ENCODE results near the gene KLHDC7B. TPM values are rescaled to one million over a fixed set of nuclear protein-coding genes. Genes with fewer than 3 reads are reported as not detected.

Gene KLHDC7B
- total RNA-seq: 1 to 10 TPM; 2.3 TPM
- 5.6 TPM for polyA plus RNA-seq (2013, experiment 1 of 2)
- 5.7 TPM for polyA plus RNA-seq (2013, experiment 2 of 2)
- 1.5 to 19.6 (median 6.1) reads per million in 172 experiments for total RNA-seq

- ChIA-PET CTCF (interaction anchor here (0.7 to 3.0 kb wide), 4 partner anchors 15 to 72 kb away, joined by 3 to 22 read pairs (median 10); partner anchors contain the start of genes SCO2 and SYCE3), POLR2A (interaction anchor here (0.8 to 3.0 kb wide), 8 partner anchors 11 to 610 kb away, joined by 3 to 37 read pairs (median 8); partner anchors contain the start of genes CHKB, LMF2, NCAPH2 and SCO2)
- peak within 1 kb of the TSS; percentile 27 to 44 for H3K27ac ChIP-seq (ENCODE audit: low read depth in 1 of 2, low read length in 2 of 2)
- TF ChIP-seq CTCF (IDR thresholded peaks at IDR 0.05): no peak
- H3K4me1 ChIP-seq (ENCODE audit: insufficient read depth, low read length): peaks cover 67% of the 10 kb centered on the region
- Mint-ChIP-seq H3K27ac (peak within 1 kb of the TSS; percentile 83), H3K27me3 (no peaks in the 10 kb centered on the region), H3K36me3 (ENCODE audit: low read depth) (no peaks in the 10 kb centered on the region), H3K4me3 (peak within 1 kb of the TSS; percentile 74), H3K4me1 (ENCODE audit: low read depth) (peaks cover 43% of the 10 kb centered on the region), H3K9me3 (no peaks in the 10 kb centered on the region)
- peak within 1 kb of the TSS; percentile 41 for H3K4me3 ChIP-seq (ENCODE audit: low read length)
- intact Hi-C loops (cut with DNase I, micrococcal nuclease): loop anchor here (2.0 to 5.0 kb wide), 4 partner anchors 15 to 75 kb away; partner anchors contain the start of genes CHKB (in 1 of the 2), SYCE3 (in 1 of the 2) and TYMP (in 1 of the 2)
- DNase-seq (peak in 2 of 14 experiments; percentile 45 to 47), ATAC-seq (ENCODE audit: poor library complexity) (no peak)
- H3K27me3 ChIP-seq (ENCODE audit: control insufficient read depth in 1 of 2, insufficient read depth in 2 of 2, low read length in 2 of 2): no peaks in the 10 kb centered on the region
- no peaks in the 10 kb centered on the region for H3K9me3 ChIP-seq (ENCODE audit: control insufficient read depth in 1 of 2, insufficient read depth in 1 of 2, low read length in 2 of 2)
- no peaks in the 10 kb centered on the region for H3K36me3 ChIP-seq (ENCODE audit: insufficient read depth, low read length)
These were observed at the start of gene KLHDC7B for GRCh38 chr22:50545522-50546325. Gene KLHDC7B, plus strand, starts transcription at chr22:50545899. Its CDS starts 345 bp downstream, at chr22:50546244.

- ATAC-seq (ENCODE audit: poor library complexity) (no peak), DNase-seq (no peak)
- Mint-ChIP-seq H3K36me3 (ENCODE audit: low read depth) (peaks cover 2% of the 10 kb centered on the region), H3K4me1 (ENCODE audit: low read depth) (peaks cover 9% of the 10 kb centered on the region), H3K9me3 (no peaks in the 10 kb centered on the region), H3K27ac (no peak overlapping the region), H3K27me3 (no peaks in the 10 kb centered on the region), H3K4me3 (no peak overlapping the region)
- intact Hi-C loops (cut with DNase I, micrococcal nuclease): loop anchor here (2.0 to 5.0 kb wide), 4 partner anchors 38 to 245 kb away; partner anchors contain the start of gene HDAC10 (in 1 of the 2)
- ChIA-PET POLR2A (interaction anchor here (0.6 to 1.4 kb wide), 3 partner anchors 27 to 124 kb away, joined by 3 to 7 read pairs (median 3); no protein-coding TSS in a partner anchor), CTCF (interaction anchor here (1.4 to 2.4 kb wide), 6 partner anchors 18 to 221 kb away, joined by 4 to 21 read pairs (median 6); partner anchors contain the start of genes SCO2 and SYCE3)
- no peak for TF ChIP-seq CTCF (IDR thresholded peaks at IDR 0.05)
- peaks cover 5% of the 10 kb centered on the region for H3K4me1 ChIP-seq (ENCODE audit: insufficient read depth, low read length)
- H3K27ac ChIP-seq (ENCODE audit: low read depth in 1 of 2, low read length in 2 of 2): no peak overlapping the region
- H3K4me3 ChIP-seq (ENCODE audit: low read length): no peak overlapping the region
- H3K27me3 ChIP-seq (ENCODE audit: control insufficient read depth in 1 of 2, insufficient read depth in 2 of 2, low read length in 2 of 2): no peaks in the 10 kb centered on the region
- peaks cover under 1% of the 10 kb centered on the region for H3K36me3 ChIP-seq (ENCODE audit: insufficient read depth, low read length)
- no peaks in the 10 kb centered on the region for H3K9me3 ChIP-seq (ENCODE audit: control insufficient read depth in 1 of 2, insufficient read depth in 1 of 2, low read length in 2 of 2)
These were observed 48.6 kb upstream of the KLHDC7B start for GRCh38 chr22:50497093-50497492.

- Mint-ChIP-seq H3K4me3 (no peak overlapping the region), H3K27me3 (no peaks in the 10 kb centered on the region), H3K9me3 (no peaks in the 10 kb centered on the region), H3K27ac (no peak overlapping the region), H3K36me3 (ENCODE audit: low read depth) (peaks cover 4% of the 10 kb centered on the region), H3K4me1 (ENCODE audit: low read depth) (peaks cover 9% of the 10 kb centered on the region)
- Histone ChIP-seq H3K27me3 (ENCODE audit: control insufficient read depth in 1 of 2, insufficient read depth in 2 of 2, low read length in 2 of 2) (no peaks in the 10 kb centered on the region), H3K27ac (ENCODE audit: low read depth in 1 of 2, low read length in 2 of 2) (no peak overlapping the region), H3K4me1 (ENCODE audit: insufficient read depth, low read length) (peaks cover 5% of the 10 kb centered on the region), H3K36me3 (ENCODE audit: insufficient read depth, low read length) (peaks cover 13% of the 10 kb centered on the region), H3K9me3 (ENCODE audit: control insufficient read depth in 1 of 2, insufficient read depth in 1 of 2, low read length in 2 of 2) (no peaks in the 10 kb centered on the region), H3K4me3 (ENCODE audit: low read length) (no peak overlapping the region)
- ChIA-PET POLR2A (interaction anchor here (0.6 to 1.9 kb wide), 10 partner anchors 10 to 123 kb away, joined by 3 to 11 read pairs (median 4); partner anchors contain the start of genes CHKB, LMF2, NCAPH2 and SCO2), CTCF (interaction anchor here (0.6 to 2.4 kb wide), 15 partner anchors 9 to 222 kb away, joined by 3 to 21 read pairs (median 4); partner anchors contain the start of genes LMF2, NCAPH2, SBF1 and SCO2)
- ATAC-seq (ENCODE audit: poor library complexity): peak; percentile 97
- DNase-seq: peak; percentile 52 to 84 (median 64)
- intact Hi-C loops (cut with DNase I, micrococcal nuclease): loop anchor here (1.0 to 5.0 kb wide), 4 partner anchors 46 to 246 kb away; partner anchors contain the start of gene HDAC10 (in 1 of the 2)
- peak; percentile 79 for TF ChIP-seq CTCF (IDR thresholded peaks at IDR 0.05)
These were observed 47.3 kb upstream of the KLHDC7B start for GRCh38 chr22:50498322-50498890.
